Ishikawa (cell line): ENCODE results near the gene DUSP10.

Source experiments
- CEBPB ChIP-seq: IDR thresholded peaks from 2 replicates; pipeline ENCODE4 v1.6.1; 2012
- CREB1 ChIP-seq: IDR thresholded peaks from 2 replicates; pipeline ENCODE4 v1.6.1; 2012; ENCODE audit warnings: low read depth
- EGR1 ChIP-seq: IDR thresholded peaks from 2 replicates; pipeline ENCODE4 v1.6.1; 2012
- EP300 ChIP-seq: IDR thresholded peaks from 2 replicates; pipeline ENCODE4 v1.6.1; 2012; ENCODE audit warnings: borderline replicate concordance
- FOXM1 ChIP-seq: IDR thresholded peaks from 2 replicates; pipeline ENCODE4 v1.6.1; 2012; ENCODE audit warnings: low read depth, borderline replicate concordance
- MAX ChIP-seq: IDR thresholded peaks from 2 replicates; pipeline ENCODE4 v1.6.1; 2012
- NFIC ChIP-seq: IDR thresholded peaks from 2 replicates; pipeline ENCODE4 v1.6.1; 2012
- RAD21 ChIP-seq: IDR thresholded peaks from 2 replicates; pipeline ENCODE4 v1.6.1; 2012; ENCODE audit warnings: low read depth
- REST ChIP-seq: IDR thresholded peaks from 2 replicates; pipeline ENCODE4 v1.6.1; 2012; ENCODE audit warnings: low read depth, mild to moderate bottlenecking
- TAF1 ChIP-seq: IDR thresholded peaks from 2 replicates; pipeline ENCODE4 v1.6.1; 2012; ENCODE audit warnings: low read depth, mild to moderate bottlenecking
- TCF12 ChIP-seq: IDR thresholded peaks from 2 replicates; pipeline ENCODE4 v1.6.1; 2012; ENCODE audit warnings: low read depth
- TEAD4 ChIP-seq: IDR thresholded peaks from 2 replicates; pipeline ENCODE4 v1.6.1; 2012
- USF1 ChIP-seq: IDR thresholded peaks from 2 replicates; pipeline ENCODE4 v1.6.1; 2012
- YY1 ChIP-seq: IDR thresholded peaks from 2 replicates; pipeline ENCODE4 v1.6.1; 2012; ENCODE audit warnings: low read depth
- ZBTB7A ChIP-seq: IDR thresholded peaks from 2 replicates; pipeline ENCODE4 v1.6.1; 2012; ENCODE audit warnings: low read depth

Gene DUSP10

GRCh38 chr1:221701570-221702186 is 40.2 kb downstream of the DUSP10 start:
- TF ChIP-seq TCF12 (no peak), EP300 (no peak), RAD21 (no peak)

- TF ChIP-seq REST (no peak), CEBPB (no peak), USF1 (no peak), NFIC (no peak)
These were observed 40.9 kb downstream of the DUSP10 start for GRCh38 chr1:221700948-221701347.

GRCh38 chr1:221700536-221700935 is 41.4 kb downstream of the DUSP10 start:
- TF ChIP-seq USF1 (no peak), YY1 (no peak), TCF12 (no peak), FOXM1 (no peak), TEAD4 (no peak), EP300 (no peak), RAD21 (no peak), ZBTB7A (no peak), NFIC (no peak), EGR1 (no peak), REST (no peak), TAF1 (no peak), MAX (no peak), CEBPB (no peak), CREB1 (no peak)

GRCh38 chr1:221699978-221700519 is 41.8 kb downstream of the DUSP10 start:
- TF ChIP-seq USF1, result no peak
- TF ChIP-seq TAF1, result no peak
- TF ChIP-seq EP300, result no peak
- no peak for TF ChIP-seq TEAD4
- no peak for TF ChIP-seq CEBPB
- no peak for TF ChIP-seq TCF12
- TF ChIP-seq ZBTB7A, result no peak
- TF ChIP-seq RAD21, result no peak
- no peak for TF ChIP-seq REST
- TF ChIP-seq YY1, result no peak
- TF ChIP-seq FOXM1, result no peak
- no peak for TF ChIP-seq MAX
- no peak for TF ChIP-seq CREB1
- no peak for TF ChIP-seq NFIC
- no peak for TF ChIP-seq EGR1
